Glutamatergic neuron (in vitro differentiated cells): ENCODE results near the gene LGR4. TPM values are rescaled to one million over a fixed set of nuclear protein-coding genes. Genes with fewer than 3 reads are reported as not detected.

ENCODE experiments used
- DNase-seq: peaks from one replicate; pipeline ENCODE4 v3.0.0; 2022
- H3K27ac Mint-ChIP-seq: one replicate; pipeline ENCODE4 v1.8.0; 2020; ENCODE audit warnings: mild to moderate bottlenecking, mixed read lengths, inconsistent platforms; ENCODE audit not compliant: unreplicated experiment
- H3K27me3 Mint-ChIP-seq: one replicate; pipeline ENCODE4 v1.8.0; 2020; ENCODE audit warnings: mild to moderate bottlenecking, moderate library complexity, mixed read lengths, inconsistent platforms; ENCODE audit not compliant: unreplicated experiment
- H3K36me3 Mint-ChIP-seq: one replicate; pipeline ENCODE4 v1.8.0; 2020; ENCODE audit warnings: mild to moderate bottlenecking, mixed read lengths, inconsistent platforms; ENCODE audit not compliant: unreplicated experiment
- H3K4me1 Mint-ChIP-seq: one replicate; pipeline ENCODE4 v1.8.0; 2020; ENCODE audit warnings: mild to moderate bottlenecking, low read depth, mixed read lengths, inconsistent platforms; ENCODE audit not compliant: unreplicated experiment
- H3K4me3 Mint-ChIP-seq: one replicate; pipeline ENCODE4 v1.8.0; 2020; ENCODE audit warnings: mild to moderate bottlenecking, mixed read lengths, inconsistent platforms; ENCODE audit not compliant: unreplicated experiment
- H3K9me3 Mint-ChIP-seq: one replicate; pipeline ENCODE4 v1.8.0; 2020; ENCODE audit warnings: mild to moderate bottlenecking, moderate library complexity, mixed read lengths, inconsistent platforms; ENCODE audit not compliant: unreplicated experiment
- total RNA-seq: library from RNA; stranded (reverse); fragmentation: NEBNext Ultra II Directional; extraction: Animal tissue kit (Norgen Biotek cat#: 25700); gene quantifications from one replicate; pipeline ENCODE4 v1.2.1, GENCODE V29; 2021; ENCODE audit not compliant: unreplicated experiment
- TF ChIP-seq, protein P1 (sequence below): fragments of 200-600 bp; sonication (generic); IDR thresholded peaks from one replicate; pipeline ENCODE4 v1.5.0; 2021; ENCODE audit not compliant: partially characterized antibody, unreplicated experiment

Gene LGR4
- total RNA-seq, 1 donor from 2014 or later, result 87.1 TPM

DNA sequence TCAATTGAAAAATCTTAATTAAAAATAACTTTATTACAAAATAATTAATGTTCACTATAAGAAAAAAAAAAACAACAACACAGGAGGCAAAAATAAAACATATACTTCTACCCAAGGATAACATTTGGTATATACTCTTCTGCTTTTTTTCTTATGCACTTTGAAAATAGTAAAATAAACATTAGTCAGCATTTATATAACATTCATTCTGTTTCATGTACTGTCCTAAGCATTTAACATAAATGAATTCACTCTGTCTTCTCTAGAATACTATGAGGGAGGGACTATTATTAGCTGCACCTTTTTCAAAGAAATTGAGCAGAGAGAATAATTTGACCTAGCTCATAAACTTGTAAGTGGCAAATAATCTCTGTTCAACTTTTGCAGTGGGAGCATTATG lies 61.3 kb downstream of the LGR4 start:
- Mint-ChIP-seq H3K27ac (no peak overlapping the region), H3K9me3 (no peaks in the 10 kb centered on the region), H3K36me3 (no peaks in the 10 kb centered on the region), H3K4me1 (peaks cover 40% of the 10 kb centered on the region), H3K27me3 (no peaks in the 10 kb centered on the region), H3K4me3 (no peak overlapping the region)
- no peak for DNase-seq
- TF ChIP-seq, protein P1, sequence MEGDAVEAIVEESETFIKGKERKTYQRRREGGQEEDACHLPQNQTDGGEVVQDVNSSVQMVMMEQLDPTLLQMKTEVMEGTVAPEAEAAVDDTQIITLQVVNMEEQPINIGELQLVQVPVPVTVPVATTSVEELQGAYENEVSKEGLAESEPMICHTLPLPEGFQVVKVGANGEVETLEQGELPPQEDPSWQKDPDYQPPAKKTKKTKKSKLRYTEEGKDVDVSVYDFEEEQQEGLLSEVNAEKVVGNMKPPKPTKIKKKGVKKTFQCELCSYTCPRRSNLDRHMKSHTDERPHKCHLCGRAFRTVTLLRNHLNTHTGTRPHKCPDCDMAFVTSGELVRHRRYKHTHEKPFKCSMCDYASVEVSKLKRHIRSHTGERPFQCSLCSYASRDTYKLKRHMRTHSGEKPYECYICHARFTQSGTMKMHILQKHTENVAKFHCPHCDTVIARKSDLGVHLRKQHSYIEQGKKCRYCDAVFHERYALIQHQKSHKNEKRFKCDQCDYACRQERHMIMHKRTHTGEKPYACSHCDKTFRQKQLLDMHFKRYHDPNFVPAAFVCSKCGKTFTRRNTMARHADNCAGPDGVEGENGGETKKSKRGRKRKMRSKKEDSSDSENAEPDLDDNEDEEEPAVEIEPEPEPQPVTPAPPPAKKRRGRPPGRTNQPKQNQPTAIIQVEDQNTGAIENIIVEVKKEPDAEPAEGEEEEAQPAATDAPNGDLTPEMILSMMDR, result no peak

DNA sequence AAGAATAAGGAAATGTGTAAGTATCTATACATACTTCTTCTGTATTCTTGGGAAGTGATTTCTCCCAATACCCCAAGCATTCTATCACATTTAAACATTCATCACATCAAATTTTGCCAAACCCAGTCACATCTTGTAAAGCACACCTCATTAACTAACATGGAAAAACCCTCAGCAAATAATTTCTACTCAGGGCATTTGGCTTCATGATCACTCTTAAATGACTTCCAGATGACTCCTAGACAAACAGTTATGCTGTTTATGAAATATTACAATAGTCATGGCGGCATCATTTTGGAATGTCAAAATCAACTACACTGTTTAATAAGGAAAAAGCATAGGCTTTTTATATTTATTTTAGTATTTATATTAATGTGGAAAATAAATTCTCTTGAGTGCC lies 62.3 kb downstream of the LGR4 start:
- no peaks in the 10 kb centered on the region for H3K36me3 Mint-ChIP-seq
- TF ChIP-seq, protein P1, result no peak

DNA sequence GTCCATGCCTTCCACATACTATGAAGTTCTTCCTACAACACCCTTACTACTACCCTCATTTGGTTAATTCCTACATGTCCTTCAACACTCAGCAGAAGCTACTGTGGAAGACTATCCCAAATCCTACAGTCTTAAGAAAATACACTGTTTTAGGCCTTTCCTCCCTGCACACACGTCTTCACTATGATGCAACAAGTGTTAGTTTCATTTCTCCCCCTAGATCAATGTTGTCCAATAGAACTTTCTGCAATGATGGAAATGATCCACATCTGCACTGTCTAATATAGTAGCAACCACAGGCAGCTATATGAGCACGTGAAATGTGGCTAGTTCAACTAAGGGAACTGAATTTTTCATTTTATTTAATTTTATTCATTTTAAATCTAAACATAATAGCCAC lies 62.8 kb downstream of the LGR4 start:
- H3K27ac Mint-ChIP-seq, result no peak overlapping the region
- no peak overlapping the region for H3K4me3 Mint-ChIP-seq
- TF ChIP-seq, protein P1, result no peak
- no peak for DNase-seq
- peaks cover 24% of the 10 kb centered on the region for H3K4me1 Mint-ChIP-seq
- no peaks in the 10 kb centered on the region for H3K9me3 Mint-ChIP-seq
- no peaks in the 10 kb centered on the region for H3K27me3 Mint-ChIP-seq
- H3K36me3 Mint-ChIP-seq, result no peaks in the 10 kb centered on the region

More for the DNA sequence above, 62.3 kb downstream of the LGR4 start:
- H3K4me3 Mint-ChIP-seq, result no peak overlapping the region
- H3K27me3 Mint-ChIP-seq, result no peaks in the 10 kb centered on the region
- no peaks in the 10 kb centered on the region for H3K9me3 Mint-ChIP-seq
- DNase-seq, result no peak
- H3K27ac Mint-ChIP-seq, result no peak overlapping the region
- H3K4me1 Mint-ChIP-seq, result peaks cover 30% of the 10 kb centered on the region

DNA sequence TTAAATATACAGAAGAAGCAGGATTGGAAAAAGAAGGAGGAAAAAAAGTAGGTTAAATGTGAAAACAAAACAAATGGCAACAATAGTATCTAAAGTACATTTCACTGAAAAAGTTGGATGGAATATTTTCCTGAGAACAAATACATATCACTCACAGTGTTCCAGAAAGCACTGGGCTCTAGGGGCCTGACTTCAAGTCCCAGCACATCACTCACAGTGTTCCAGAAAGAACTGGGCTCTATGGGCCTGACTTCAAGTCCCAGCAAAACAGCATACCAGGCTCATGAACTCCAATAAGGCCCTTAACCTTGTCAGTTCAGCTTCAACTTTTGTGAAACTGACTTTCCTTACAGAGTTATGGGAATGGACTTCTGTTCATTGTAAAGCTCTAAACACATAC lies 63.5 kb downstream of the LGR4 start:
- Mint-ChIP-seq H3K4me1 (peaks cover 20% of the 10 kb centered on the region), H3K27ac (no peak overlapping the region), H3K4me3 (no peak overlapping the region), H3K36me3 (no peaks in the 10 kb centered on the region), H3K9me3 (no peaks in the 10 kb centered on the region), H3K27me3 (no peaks in the 10 kb centered on the region)
- no peak for DNase-seq
- TF ChIP-seq, protein P1, result no peak

DNA sequence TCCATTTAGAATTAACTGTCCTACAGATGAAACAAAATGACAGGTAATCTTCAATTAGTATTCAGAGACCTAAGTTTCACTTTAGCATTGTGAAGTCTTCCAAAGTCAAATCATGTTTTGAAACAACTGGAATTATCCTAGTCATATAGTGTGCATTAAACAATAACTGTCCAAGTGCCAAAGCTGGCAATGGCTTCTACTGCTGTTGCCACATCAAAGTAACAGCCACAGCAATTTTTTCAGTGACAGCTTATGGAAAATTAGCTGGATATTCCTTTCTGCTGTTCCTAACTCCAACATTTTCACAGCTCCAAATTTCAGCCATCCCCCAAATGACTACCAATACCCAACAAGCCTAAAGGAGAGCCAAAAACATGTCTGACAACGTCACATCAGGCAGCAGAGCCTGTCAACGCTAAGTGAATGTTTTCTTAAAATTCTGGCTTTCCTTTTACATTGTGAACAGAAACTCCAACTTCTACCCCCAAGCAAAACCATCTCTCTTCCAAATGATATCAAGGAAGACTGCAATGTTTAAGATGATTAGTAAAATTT lies 64.3 kb downstream of the LGR4 start:
- no peaks in the 10 kb centered on the region for H3K9me3 Mint-ChIP-seq
- DNase-seq, result no peak
- H3K27me3 Mint-ChIP-seq, result no peaks in the 10 kb centered on the region
- H3K4me3 Mint-ChIP-seq, result no peak overlapping the region
- H3K4me1 Mint-ChIP-seq, result peaks cover 13% of the 10 kb centered on the region
- H3K27ac Mint-ChIP-seq, result no peak overlapping the region
- TF ChIP-seq, protein P1, result no peak
- no peaks in the 10 kb centered on the region for H3K36me3 Mint-ChIP-seq
